K562 (cell line): ENCODE measurements around the gene LCA5L. TPM values are rescaled to one million over a fixed set of nuclear protein-coding genes. Genes with fewer than 3 reads are reported as not detected.

Experiments used
- ATAC-seq: fragments of 200-7000 bp; cut with Tn5 transposase; 3 replicates; pipeline ENCODE4 v1.9.1; 2020; ENCODE audit warnings: moderate library complexity
- BruUV-seq: library from RNA; stranded (reverse); fragments of 400-500 nt; replicated peaks from 2 replicates; lab custom pipeline; 2021; lab: Mats Ljungman, UMichigan
- CTCF ChIA-PET: fragments of 300-600 bp; formaldehyde crosslinking; extraction: SDS; loops from one replicate; lab custom pipeline; 2021; ENCODE audit warnings: low intra/inter-chr PET ratio; lab: Yijun Ruan, JAX
- POLR2A ChIA-PET: fragments of 300-600, 350-650 bp; sonication (Branson Sonifier 250); formaldehyde crosslinking; extraction: SDS; loops from one replicate; lab custom pipeline; 2021; ENCODE audit warnings: antibody characterized with exemption, inconsistent platforms; lab: Yijun Ruan, JAX
- DNase-seq, 4 experiments: peaks; one replicate each; pipeline versions ENCODE4 v3.0.0 to v3.0.0-alpha.2; 2011 to 2018; ENCODE audit warnings: low spot score in 3 of 4, mixed read lengths in 3 of 4; ENCODE audit errors: extremely low read depth in 1 of 4
- FAIRE-seq: peaks from 2 replicates; lab custom pipeline; 2011; peaks lifted over from hg19 to GRCh38; lab: Jason Lieb, UNC
- H2AFZ ChIP-seq: 2 replicates; pipeline ENCODE4 v1.6.0; 2011; ENCODE audit warnings: low read depth, low read length, control low read depth, inconsistent platforms
- H3K27ac ChIP-seq: fragments of 200-600 bp; 3 replicates; pipeline ENCODE4 v1.8.0; 2011; ENCODE audit warnings: low read depth, mild to moderate bottlenecking, control low read depth, inconsistent platforms, low read length, moderate library complexity, mixed read lengths; ENCODE audit errors: extremely low read depth
- H3K27me3 ChIP-seq, 2 experiments: fragments of 300-600 bp in 1 of 2; 2 replicates in 1 of 2; 3 replicates in 1 of 2; pipeline versions ENCODE4 v1.6.0 to v1.8.0; 2011; ENCODE audit warnings: inconsistent platforms in 2 of 2, low read length in 2 of 2, mild to moderate bottlenecking in 1 of 2, mixed read lengths in 1 of 2, moderate library complexity in 1 of 2; ENCODE audit not compliant: control insufficient read depth in 2 of 2, insufficient read depth in 2 of 2
- H3K36me3 ChIP-seq: fragments of 300-600 bp; 3 replicates; pipeline ENCODE4 v1.8.0; 2011; ENCODE audit warnings: mild to moderate bottlenecking, low read length, inconsistent platforms; ENCODE audit not compliant: control insufficient read depth, insufficient read depth
- H3K4me1 ChIP-seq, 2 experiments: fragments of 200-600 bp in 1 of 2; replicated peaks in 1 of 2; 2 replicates in 1 of 2; 3 replicates in 1 of 2; pipeline versions ENCODE4 v1.5.1 to v1.8.0; 2011; ENCODE audit warnings: inconsistent platforms in 2 of 2, low read length in 2 of 2, mild to moderate bottlenecking in 1 of 2, mixed read lengths in 1 of 2, moderate library complexity in 1 of 2; ENCODE audit not compliant: control insufficient read depth in 2 of 2, insufficient read depth in 2 of 2
- H3K4me2 ChIP-seq: 2 replicates; pipeline ENCODE4 v1.6.1; 2011; ENCODE audit warnings: low read length, control low read depth, inconsistent platforms, mixed read lengths; ENCODE audit not compliant: insufficient read depth
- H3K4me3 ChIP-seq: fragments of 200-600 bp; sonication (generic), shearing (Covaris generic); 2 replicates; pipeline ENCODE4 v1.5.1; 2016; ENCODE audit warnings: control low read depth, inconsistent platforms
- H3K79me2 ChIP-seq: fragments of 200-600 bp; 3 replicates; pipeline ENCODE4 v1.8.0; 2011; ENCODE audit warnings: low read length, inconsistent platforms; ENCODE audit not compliant: control insufficient read depth, insufficient read depth
- H3K9ac ChIP-seq, 2 experiments: 2 replicates each; pipeline versions ENCODE4 v1.6.0 to v1.6.1; 2011; ENCODE audit warnings: low read depth in 2 of 2, low read length in 2 of 2, control low read depth in 1 of 2, inconsistent platforms in 1 of 2, mild to moderate bottlenecking in 1 of 2, mixed read lengths in 1 of 2; ENCODE audit not compliant: insufficient read depth in 1 of 2
- H3K9me1 ChIP-seq: one replicate; pipeline ENCODE4 v1.6.0; 2011; ENCODE audit warnings: inconsistent platforms, mild to moderate bottlenecking, low read length, moderate library complexity; ENCODE audit not compliant: control insufficient read depth, insufficient read depth
- H3K9me3 ChIP-seq: replicated peaks from 2 replicates; pipeline ENCODE4 v1.5.1; 2011; ENCODE audit warnings: low read depth, low read length, inconsistent platforms; ENCODE audit not compliant: control insufficient read depth, insufficient read depth
- H4K20me1 ChIP-seq: replicated peaks from 2 replicates; pipeline ENCODE4 v1.6.1; 2011; ENCODE audit warnings: low read length, inconsistent platforms, mixed read lengths; ENCODE audit not compliant: control insufficient read depth, insufficient read depth
- CBX5 ChIP-seq: IDR thresholded peaks from 2 replicates; pipeline ENCODE4 v1.6.1; 2014; ENCODE audit warnings: low read depth, borderline replicate concordance
- DDX20 ChIP-seq: fragments of 450-650 bp; IDR thresholded peaks from 2 replicates; pipeline ENCODE4 v1.6.1; 2016; ENCODE audit warnings: missing genetic modification characterization, low read depth, mild to moderate bottlenecking, missing compliant biosample characterization, moderate library complexity
- FOXA3 ChIP-seq, 2 experiments: fragments of 450-650 bp in 1 of 2; sonication (generic) in 1 of 2; formaldehyde crosslinking; IDR thresholded peaks in 1 of 2; conservative IDR thresholded peaks in 1 of 2; 2 replicates each; pipeline versions ENCODE4 v1.4.0 to v1.8.0; 2020 to 2022; ENCODE audit warnings: mild to moderate bottlenecking in 2 of 2, missing genetic modification reagents in 1 of 2
- HMG20A ChIP-seq: fragments of 450-650 bp; formaldehyde crosslinking; conservative IDR thresholded peaks from 2 replicates; pipeline ENCODE4 v1.4.0; 2020; ENCODE audit warnings: mild to moderate bottlenecking, mixed read lengths
- NCOA1 ChIP-seq: fragments of 450-650 bp; IDR thresholded peaks from 2 replicates; pipeline ENCODE4 v1.6.1; 2016; ENCODE audit warnings: low read depth
- PML ChIP-seq: IDR thresholded peaks from 2 replicates; pipeline ENCODE4 v1.6.1; 2012; ENCODE audit warnings: low read length, inconsistent platforms
- SMAD3 ChIP-seq: fragments of 450-650 bp; formaldehyde crosslinking; conservative IDR thresholded peaks from 2 replicates; pipeline ENCODE4 v1.4.0; 2020; ENCODE audit warnings: mild to moderate bottlenecking
- SPI1 ChIP-seq: IDR thresholded peaks from 2 replicates; pipeline ENCODE4 v1.6.1; 2011; ENCODE audit warnings: low read depth, low read length, control low read depth, borderline replicate concordance
- TARDBP ChIP-seq: fragments of 450-650 bp; IDR thresholded peaks from 2 replicates; pipeline ENCODE4 v1.6.1; 2016
- ZBTB7A ChIP-seq: IDR thresholded peaks from 2 replicates; pipeline ENCODE4 v1.6.1; 2011; ENCODE audit warnings: low read depth, mild to moderate bottlenecking, low read length, moderate library complexity, borderline replicate concordance; ENCODE audit not compliant: control insufficient read depth
- ZFP1 ChIP-seq: fragments of 450-650 bp; formaldehyde crosslinking; IDR thresholded peaks from 2 replicates; pipeline ENCODE4 v1.4.0; 2020; ENCODE audit warnings: mild to moderate bottlenecking, mixed read lengths
- ZNF12 ChIP-seq: sonication (generic); formaldehyde crosslinking; IDR thresholded peaks from 2 replicates; pipeline ENCODE4 v1.4.0; 2020; ENCODE audit warnings: mild to moderate bottlenecking, missing genetic modification reagents
- ZNF134 ChIP-seq: fragments of 250-450 bp; sonication (Bioruptor Pico); conservative IDR thresholded peaks from 2 replicates; pipeline ENCODE4 v1.4.0; 2020
- ZNF316 ChIP-seq: fragments of 450-650 bp; IDR thresholded peaks from 2 replicates; pipeline ENCODE4 v1.6.1; 2016
- ZNF318 ChIP-seq, 2 experiments: fragments of 450-650 bp; IDR thresholded peaks; 2 replicates each; pipeline ENCODE4 v1.6.1; 2016; ENCODE audit warnings: mild to moderate bottlenecking in 2 of 2, borderline replicate concordance in 1 of 2, low read depth in 1 of 2, moderate library complexity in 1 of 2
- ZNF384 ChIP-seq: IDR thresholded peaks from 2 replicates; pipeline ENCODE4 v1.6.1; 2012; ENCODE audit warnings: low read depth, low read length, improper control_type of control experiment
- ZNF586 ChIP-seq: fragments of 450-650 bp; formaldehyde crosslinking; conservative IDR thresholded peaks from 2 replicates; pipeline ENCODE4 v1.4.0; 2020; ENCODE audit warnings: mild to moderate bottlenecking, moderate library complexity
- ZSCAN32 ChIP-seq: fragments of 450-650 bp; formaldehyde crosslinking; IDR thresholded peaks from 2 replicates; pipeline ENCODE4 v1.4.0; 2020; ENCODE audit warnings: mild to moderate bottlenecking, moderate library complexity
- WGBS: fragments of 100-300 bp; shearing (Covaris generic); methylation state at CpG from one replicate; pipeline ENCODE4 v1.1.6; 2016; ENCODE audit warnings: low coverage, mixed read lengths; ENCODE audit not compliant: insufficient coverage; ENCODE audit errors: missing lambda C conversion rate; 5-methylcytosine and 5-hydroxymethylcytosine counted together
- in situ Hi-C: fragments of 300-500 bp; cut with MboI; formaldehyde crosslinking; loops from 4 replicates; pipeline ENCODE4 v1.15.0; 2018; ENCODE audit warnings: inconsistent platforms, mixed read lengths
- intact Hi-C: fragments of 100-400 bp; cut with micrococcal nuclease; formaldehyde crosslinking; loops from 2 replicates; pipeline ENCODE4 v1.14.2; 2022
- polyA plus RNA-seq, 8 experiments: library from polyadenylated mRNA; depleted of rRNA in 4 of 8; stranded (reverse) in 5 of 8; unstranded in 3 of 8; fragments of >200 nt; fragmentation: Nextera tagmentation in 2 of 8; fragmentation: Illumina TruSeq in 1 of 8; extraction: Ambion mirVana in 2 of 8; extraction: Trizol in 1 of 8; gene quantifications; 2 replicates each; pipeline versions ENCODE4 v1.2.1 to v1.2.3, GENCODE V29; 2011 to 2014; ENCODE audit warnings: inconsistent platforms in 1 of 8, missing spikeins in 1 of 8
- total RNA-seq, 7 experiments: library from RNA; depleted of rRNA in 6 of 7; stranded (reverse); fragments of >200 nt in 6 of 7; fragmentation: Illumina TruSeq in 2 of 7; extraction: Trizol in 2 of 7; gene quantifications; 2 replicates each; pipeline versions ENCODE4 v1.2.1 to v1.2.3, GENCODE V29; 2011 to 2021; ENCODE audit warnings: low replicate concordance in 1 of 7

LCA5L gene
- total and polyA plus RNA-seq, 9 of the 15 experiments (the other 6 are each of a cell fraction or from before 2014, with no cell fraction given): 1.8 to 4.9 (median 3.8) TPM

- POLR2A ChIA-PET: interaction anchor here (0.7 to 3.2 kb wide), 6 partner anchors 9 to 20 kb away, joined by 3 to 13 read pairs (median 3); no protein-coding TSS in a partner anchor
- Histone ChIP-seq H3K27ac (no peak overlapping the region), H3K27me3 (no peaks in the 10 kb centered on the region), H3K4me2 (no peak overlapping the region), H3K4me3 (no peak overlapping the region), H2AFZ (peak overlapping the region; percentile 83), H3K9me1 (no peaks in the 10 kb centered on the region), H3K36me3 (no peaks in the 10 kb centered on the region), H3K79me2 (no peaks in the 10 kb centered on the region), H3K9ac (no peak overlapping the region), H3K9me3 (no peaks in the 10 kb centered on the region), H4K20me1 (no peaks in the 10 kb centered on the region), H3K4me1 (peaks cover 0 to 20% of the 10 kb centered on the region in 2 experiments; a peak in 3 of 5 replicates)
- BruUV-seq: no TSS peak
- CTCF ChIA-PET: no interaction called here
- intact Hi-C loops: no loop called here
- no peak for FAIRE-seq
- no peak for DNase-seq
- no peak for ATAC-seq
- WGBS: 53% methylated on average over 4 of the region's 4 CpGs
- in situ Hi-C loops: no loop called here
- TF ChIP-seq ZNF134 (CRISPR knock-in tag) (peak; percentile 72), ZNF384 (no peak), NCOA1 (no peak), ZSCAN32 (no peak), ZNF586 (CRISPR knock-in tag) (peak; percentile 32; the same call in 1 of the 2 replicates), DDX20 (tag) (peak; percentile 93), SMAD3 (peak; percentile 97), ZFP1 (CRISPR knock-in tag) (0 out of 2 replicates have a peak, but pooled peaks have one; percentile 67), FOXA3 (CRISPR knock-in tag; conservative IDR thresholded peaks at IDR 0.05 in 1 of 2, IDR thresholded peaks at IDR 0.05 in 1 of 2) (no peak), CBX5 (no peak), TARDBP (no peak), HMG20A (CRISPR knock-in tag) (no peak), SPI1 (no peak), ZNF318 (IDR thresholded peaks at IDR 0.05; ENCODE audit: borderline replicate concordance in 1 of 2, low read depth in 1 of 2) (no peak), ZBTB7A (no peak), PML (no peak), ZNF12 (CRISPR knock-in tag) (no peak), ZNF316 (no peak)
These were observed 86.2 kb downstream of the LCA5L start for GRCh38 chr21:39359382-39359781.
